Gastrocnemius medialis (tissue), 4 donors: ENCODE measurements around the gene DAAM1.

Experiments used
- CTCF ChIP-seq, 5 experiments: fragments of 450-650 bp in 3 of 5; fragments of 200-600 bp in 2 of 5; sonication (generic) in 2 of 5; IDR thresholded peaks in 4 of 5; conservative IDR thresholded peaks in 1 of 5; 1 replicate in 4 of 5; 2 replicates in 1 of 5; pipeline ENCODE4 v1.5.1; 2016 to 2019; ENCODE audit warnings: antibody characterized with exemption in 5 of 5, mild to moderate bottlenecking in 3 of 5, moderate library complexity in 3 of 5
- POLR2A ChIP-seq, 2 donors: fragments of 450-650 bp; IDR thresholded peaks; one replicate each; pipeline ENCODE4 v1.6.1; 2017; ENCODE audit warnings: antibody characterized with exemption in 2 of 2, mild to moderate bottlenecking in 2 of 2, moderate library complexity in 2 of 2

GRCh38 chr14:59262717-59263454, 74.4 kb downstream of the DAAM1 start:
- TF ChIP-seq CTCF (IDR thresholded peaks at IDR 0.05 in 4 of 5, conservative IDR thresholded peaks at IDR 0.05 in 1 of 5), result no peak
- no peak for TF ChIP-seq POLR2A (IDR thresholded peaks at IDR 0.05)
